H9 (cell line): ENCODE measurements around the gene TMEM240. TPM values are rescaled to one million over a fixed set of nuclear protein-coding genes. Genes with fewer than 3 reads are reported as not detected.

ENCODE experiments used
- DNase-seq: peaks from one replicate; pipeline ENCODE4 v3.0.0-alpha.2; 2017
- H2AFZ ChIP-seq: one replicate; pipeline ENCODE4 v1.6.1; 2013; ENCODE audit warnings: mild to moderate bottlenecking, low read length, control low read depth, moderate library complexity
- H2AK5ac ChIP-seq: 2 replicates; pipeline ENCODE4 v1.6.1; 2013; ENCODE audit warnings: low read length, control low read depth, mixed read lengths; ENCODE audit not compliant: insufficient read length
- H2BK120ac ChIP-seq: one replicate; pipeline ENCODE4 v1.6.1; 2013; ENCODE audit warnings: low read depth, mild to moderate bottlenecking, low read length, control low read depth, inconsistent platforms; ENCODE audit not compliant: poor library complexity, severe bottlenecking
- H2BK12ac ChIP-seq: 2 replicates; pipeline ENCODE4 v1.6.1; 2013; ENCODE audit warnings: low read length, control low read depth, mixed read lengths, low read depth; ENCODE audit not compliant: insufficient read length
- H2BK15ac ChIP-seq: 2 replicates; pipeline ENCODE4 v1.6.1; 2013; ENCODE audit warnings: low read depth, low read length, control low read depth
- H2BK20ac ChIP-seq: one replicate; pipeline ENCODE4 v1.6.1; 2013; ENCODE audit warnings: low read depth, mild to moderate bottlenecking, low read length, control low read depth, inconsistent platforms; ENCODE audit not compliant: poor library complexity, severe bottlenecking
- H2BK5ac ChIP-seq: 2 replicates; pipeline ENCODE4 v1.6.1; 2013; ENCODE audit warnings: low read length, control low read depth, mixed read lengths; ENCODE audit not compliant: insufficient read length
- H3K14ac ChIP-seq: 2 replicates; pipeline ENCODE4 v1.6.1; 2013; ENCODE audit warnings: low read length, control low read depth; ENCODE audit not compliant: insufficient read depth
- H3K18ac ChIP-seq: 2 replicates; pipeline ENCODE4 v1.6.1; 2013; ENCODE audit warnings: low read depth, mild to moderate bottlenecking, mixed read lengths, low read length, control low read depth; ENCODE audit not compliant: insufficient read length
- H3K23ac ChIP-seq: 2 replicates; pipeline ENCODE4 v1.6.1; 2013; ENCODE audit warnings: low read length, control low read depth, mixed read lengths, low read depth; ENCODE audit not compliant: insufficient read length
- H3K23me2 ChIP-seq: 2 replicates; pipeline ENCODE4 v1.6.1; 2013; ENCODE audit warnings: low read depth, mild to moderate bottlenecking, mixed read lengths, low read length, control low read depth; ENCODE audit not compliant: insufficient read length, poor library complexity, severe bottlenecking
- H3K27ac ChIP-seq: 2 replicates; pipeline ENCODE4 v1.5.1; 2013; ENCODE audit warnings: low read length, control low read depth, mixed read lengths, low read depth; ENCODE audit not compliant: insufficient read length
- H3K27me3 ChIP-seq: 2 replicates; pipeline ENCODE4 v1.6.1; 2013; ENCODE audit warnings: low read length, control low read depth, inconsistent platforms; ENCODE audit not compliant: insufficient read depth
- H3K4ac ChIP-seq: 2 replicates; pipeline ENCODE4 v1.6.1; 2013; ENCODE audit warnings: low read depth, mild to moderate bottlenecking, control low read depth, inconsistent platforms, low read length, moderate library complexity
- H3K4me1 ChIP-seq: 2 replicates; pipeline ENCODE4 v1.6.1; 2013; ENCODE audit warnings: low read length, control low read depth, inconsistent platforms; ENCODE audit not compliant: insufficient read depth
- H3K4me2 ChIP-seq: 2 replicates; pipeline ENCODE4 v1.6.1; 2013; ENCODE audit warnings: low read length, control low read depth, mixed read lengths; ENCODE audit not compliant: insufficient read length, insufficient read depth
- H3K56ac ChIP-seq: 2 replicates; pipeline ENCODE4 v1.6.1; 2013; ENCODE audit warnings: low read depth, mild to moderate bottlenecking, mixed read lengths, low read length, control low read depth; ENCODE audit not compliant: insufficient read length
- H3K79me1 ChIP-seq: 2 replicates; pipeline ENCODE4 v1.6.1; 2013; ENCODE audit warnings: low read depth, mild to moderate bottlenecking, moderate library complexity, low read length, control low read depth, inconsistent platforms; ENCODE audit not compliant: insufficient read depth, poor library complexity, severe bottlenecking
- H3K79me2 ChIP-seq: 2 replicates; pipeline ENCODE4 v1.6.1; 2013; ENCODE audit warnings: low read length, control low read depth, inconsistent platforms; ENCODE audit not compliant: insufficient read depth
- H3K9ac ChIP-seq: 2 replicates; pipeline ENCODE4 v1.6.1; 2013; ENCODE audit warnings: low read length, control low read depth, mixed read lengths; ENCODE audit not compliant: insufficient read length; ENCODE audit errors: extremely low read depth
- H3K9me3 ChIP-seq: one replicate; pipeline ENCODE4 v1.6.1; 2013; ENCODE audit warnings: low read depth, low read length, inconsistent platforms; ENCODE audit not compliant: control insufficient read depth
- H3T11ph ChIP-seq: one replicate; pipeline ENCODE4 v1.6.1; 2013; ENCODE audit warnings: mild to moderate bottlenecking, low read length, control low read depth, inconsistent platforms
- H4K20me1 ChIP-seq: one replicate; pipeline ENCODE4 v1.6.1; 2013; ENCODE audit not compliant: control insufficient read depth, insufficient read length, insufficient read depth
- H4K5ac ChIP-seq: 2 replicates; pipeline ENCODE4 v1.6.1; 2013; ENCODE audit warnings: low read depth, mild to moderate bottlenecking, mixed read lengths, low read length, control low read depth; ENCODE audit not compliant: insufficient read length
- H4K8ac ChIP-seq: replicated peaks from 2 replicates; pipeline ENCODE4 v1.6.1; 2013; ENCODE audit warnings: low read length, control low read depth, mixed read lengths, low read depth; ENCODE audit not compliant: insufficient read length
- H4K91ac ChIP-seq: 2 replicates; pipeline ENCODE4 v1.6.1; 2013; ENCODE audit warnings: low read depth, mild to moderate bottlenecking, moderate library complexity, mixed read lengths, low read length, control low read depth; ENCODE audit not compliant: insufficient read length
- H3K27ac Mint-ChIP-seq, 3 experiments: 2 replicates in 2 of 3; 3 replicates in 1 of 3; pipeline ENCODE4 v1.8.0; 2020 to 2021; ENCODE audit warnings: mixed read lengths in 3 of 3, mild to moderate bottlenecking in 1 of 3, moderate library complexity in 1 of 3
- H3K27me3 Mint-ChIP-seq: 2 replicates; pipeline ENCODE4 v1.8.0; 2021; ENCODE audit warnings: low read depth, mild to moderate bottlenecking, moderate library complexity, mixed read lengths
- H3K36me3 Mint-ChIP-seq, 3 experiments: 2 replicates in 2 of 3; 3 replicates in 1 of 3; pipeline ENCODE4 v1.8.0; 2020 to 2021; ENCODE audit warnings: low read depth in 3 of 3, mixed read lengths in 3 of 3; ENCODE audit not compliant: insufficient read depth in 1 of 3
- H3K4me1 Mint-ChIP-seq, 2 experiments: 2 replicates each; pipeline ENCODE4 v1.8.0; 2020; ENCODE audit warnings: mixed read lengths in 2 of 2
- H3K4me3 Mint-ChIP-seq, 2 experiments: 2 replicates in 1 of 2; 3 replicates in 1 of 2; pipeline ENCODE4 v1.8.0; 2020 to 2021; ENCODE audit warnings: mild to moderate bottlenecking in 2 of 2, mixed read lengths in 2 of 2, moderate library complexity in 1 of 2
- H3K9me3 Mint-ChIP-seq, 2 experiments: 2 replicates in 1 of 2; 3 replicates in 1 of 2; pipeline ENCODE4 v1.8.0; 2020; ENCODE audit warnings: mild to moderate bottlenecking in 2 of 2, mixed read lengths in 2 of 2, moderate library complexity in 1 of 2
- CTCF ChIP-seq: fragments of 200-600 bp; sonication (generic); conservative IDR thresholded peaks from 3 replicates; pipeline ENCODE4 v1.8.0; 2021; ENCODE audit warnings: antibody characterized with exemption, mild to moderate bottlenecking
- whole genome bisulfite sequencing: extraction: QIAGEN DNeasy Blood & Tissue Kit; methylation state at CpG from one replicate; pipeline ENCODE4 v1.1.7; 2013; ENCODE audit warnings: missing lambda C conversion rate, low lambda C conversion rate, mixed read lengths; ENCODE audit not compliant: insufficient read length; ENCODE audit errors: extremely low coverage; 5-methylcytosine and 5-hydroxymethylcytosine counted together
- total RNA-seq: library from RNA; stranded (reverse); gene quantifications from 2 replicates; pipeline ENCODE4 v1.2.1, GENCODE V29; 2021

TMEM240 gene
- total RNA-seq, 1 experiment from 2014 or later, result 8.7 TPM

GRCh38 chr1:1583347-1584010 lies 43.1 kb upstream of the TMEM240 start:
- Histone ChIP-seq H2AFZ (no peak overlapping the region), H2BK5ac (no peak overlapping the region), H3T11ph (no peak overlapping the region), H2BK120ac (no peak overlapping the region), H3K14ac (no peak overlapping the region), H4K8ac (no peak overlapping the region), H3K23ac (no peak overlapping the region), H3K79me2 (no peaks in the 10 kb centered on the region), H3K23me2 (no peaks in the 10 kb centered on the region), H3K4me1 (no peaks in the 10 kb centered on the region), H2BK12ac (no peak overlapping the region), H3K18ac (no peak overlapping the region), H3K9me3 (no peaks in the 10 kb centered on the region), H3K27me3 (no peaks in the 10 kb centered on the region), H4K91ac (no peak overlapping the region), H3K27ac (no peak overlapping the region), H3K79me1 (no peaks in the 10 kb centered on the region), H3K9ac (no peak overlapping the region), H4K20me1 (no peaks in the 10 kb centered on the region), H4K5ac (no peak overlapping the region), H3K4me2 (no peak overlapping the region), H2AK5ac (no peak overlapping the region), H3K56ac (no peak overlapping the region), H3K4ac (no peak overlapping the region), H2BK15ac (no peak overlapping the region), H2BK20ac (no peak overlapping the region)
- H3K27me3 Mint-ChIP-seq, result peaks cover 61% of the 10 kb centered on the region
- WGBS, result no CpG with 5 or more reads among the region's 23 CpGs
- no peaks in the 10 kb centered on the region for H3K36me3 Mint-ChIP-seq
- peaks cover 7 to 10% of the 10 kb centered on the region in 2 experiments; a peak in 3 of 4 replicates for H3K4me1 Mint-ChIP-seq
- no peak for TF ChIP-seq CTCF
- H3K9me3 Mint-ChIP-seq, result no peaks in the 10 kb centered on the region
- no peak overlapping the region for H3K4me3 Mint-ChIP-seq
- H3K27ac Mint-ChIP-seq, result no peak overlapping the region
- no peak for DNase-seq
